CD8-positive, alpha-beta memory T cell (primary cell): ENCODE measurements around the gene APOO. TPM values are rescaled to one million over a fixed set of nuclear protein-coding genes. Genes with fewer than 3 reads are reported as not detected.
A peak's percentile ranks its signal among the peaks of the same experiment; 100 is the strongest.

Experiments used
- CTCF ChIA-PET: fragments of 350-600 bp; sonication (Branson Sonifier 250); formaldehyde crosslinking; loops from one replicate; lab custom pipeline; 2021; ENCODE audit warnings: antibody characterized with exemption; lab: Charles Lee
- POLR2A ChIA-PET: fragments of 350-600 bp; sonication (Branson Sonifier 250); formaldehyde crosslinking; loops from one replicate; lab custom pipeline; 2021; ENCODE audit warnings: antibody characterized with exemption; lab: Charles Lee
- DNase-seq, 5 donors: peaks; one replicate each; pipeline versions ENCODE4 v3.0.0 to v3.0.0-alpha.2; 2020 to 2022; ENCODE audit warnings: mixed read lengths in 1 of 5
- H3K27ac ChIP-seq: one replicate; pipeline ENCODE4 v1.7.0; 2013; ENCODE audit warnings: low read depth, mild to moderate bottlenecking, low read length, moderate library complexity
- H3K27me3 ChIP-seq: 2 replicates; pipeline ENCODE4 v1.7.0; 2013; ENCODE audit warnings: low read length, mild to moderate bottlenecking; ENCODE audit not compliant: insufficient read depth, poor library complexity, severe bottlenecking
- H3K36me3 ChIP-seq: 2 replicates; pipeline ENCODE4 v1.7.0; 2013; ENCODE audit warnings: mild to moderate bottlenecking, low read length, moderate library complexity; ENCODE audit not compliant: insufficient read depth
- H3K4me1 ChIP-seq: 2 replicates; pipeline ENCODE4 v1.7.0; 2013; ENCODE audit warnings: mild to moderate bottlenecking, low read length, moderate library complexity; ENCODE audit not compliant: insufficient read depth
- H3K4me3 ChIP-seq: 2 replicates; pipeline ENCODE4 v1.7.0; 2013; ENCODE audit warnings: mild to moderate bottlenecking, low read length
- H3K9me3 ChIP-seq: 2 replicates; pipeline ENCODE4 v1.7.0; 2013; ENCODE audit warnings: mild to moderate bottlenecking, low read length
- H3K27ac Mint-ChIP-seq, 8 donors: one replicate each; pipeline ENCODE4 v1.8.0; 2020 to 2021; ENCODE audit warnings: mixed read lengths in 8 of 8, mild to moderate bottlenecking in 6 of 8, inconsistent platforms in 3 of 8, moderate library complexity in 3 of 8
- H3K27me3 Mint-ChIP-seq, 2 donors: one replicate each; pipeline ENCODE4 v1.8.0; 2020 to 2021; ENCODE audit warnings: mixed read lengths in 2 of 2, mild to moderate bottlenecking in 1 of 2, moderate library complexity in 1 of 2
- H3K36me3 Mint-ChIP-seq, 3 donors: one replicate each; pipeline ENCODE4 v1.8.0; 2020 to 2021; ENCODE audit warnings: mixed read lengths in 3 of 3, inconsistent platforms in 1 of 3, mild to moderate bottlenecking in 1 of 3
- H3K4me1 Mint-ChIP-seq, 3 donors: one replicate each; pipeline ENCODE4 v1.8.0; 2020 to 2021; ENCODE audit warnings: mixed read lengths in 3 of 3, inconsistent platforms in 1 of 3, mild to moderate bottlenecking in 1 of 3
- H3K4me3 Mint-ChIP-seq, 7 donors: one replicate each; pipeline ENCODE4 v1.8.0; 2020 to 2021; ENCODE audit warnings: mixed read lengths in 7 of 7, mild to moderate bottlenecking in 6 of 7, moderate library complexity in 4 of 7, inconsistent platforms in 2 of 7
- H3K9me3 Mint-ChIP-seq, 5 donors: one replicate each; pipeline ENCODE4 v1.8.0; 2020 to 2022; ENCODE audit warnings: mixed read lengths in 5 of 5, mild to moderate bottlenecking in 3 of 5, moderate library complexity in 2 of 5, inconsistent platforms in 1 of 5
- polyA plus RNA-seq: library from polyadenylated mRNA; unstranded; fragments of 300-500 nt; fragmentation: Illumina TruSeq; gene quantifications from one replicate; pipeline ENCODE4 v1.2.3, GENCODE V29; 2021
- total RNA-seq, 2 experiments: library from RNA; stranded (reverse); gene quantifications; one replicate each; pipeline ENCODE4 v1.2.3, GENCODE V29; 2021

The APOO gene
- total RNA-seq (10 to 100 TPM; 38.3 to 42.6 TPM), polyA plus RNA-seq (20.0 TPM)

- Histone ChIP-seq H3K4me1 (peaks cover 10% of the 10 kb centered on the region), H3K9me3 (no peaks in the 10 kb centered on the region), H3K4me3 (peak within 1 kb of the TSS; percentile 50), H3K27ac (peak within 1 kb of the TSS; percentile 87), H3K27me3 (no peaks in the 10 kb centered on the region), H3K36me3 (no peaks in the 10 kb centered on the region)
- peaks cover 0 to 3% of the 10 kb centered on the region in 2 donors for H3K27me3 Mint-ChIP-seq
- peak; percentile 83 to 94 (median 91) for DNase-seq
- ChIA-PET POLR2A (interaction anchor here (1.5 to 3.6 kb wide), 5 partner anchors 33 to 165 kb away, joined by 3 to 18 read pairs (median 10); partner anchors contain the start of genes ACOT9, EIF2S3 and SAT1), CTCF (interaction anchor here (0.8 to 4.5 kb wide), 8 partner anchors 11 to 335 kb away, joined by 3 to 47 read pairs (median 4); partner anchors contain the start of genes EIF2S3 and SAT1)
- H3K36me3 Mint-ChIP-seq, result no peaks in the 10 kb centered on the region
- peaks cover 8 to 15% (median 10%) of the 10 kb centered on the region in 3 donors for H3K4me1 Mint-ChIP-seq
- H3K27ac Mint-ChIP-seq, result peak within 1 kb of the TSS; percentile 72 to 97 (median 92)
- H3K4me3 Mint-ChIP-seq, result peak within 1 kb of the TSS; percentile 80 to 91 (median 83)
- H3K9me3 Mint-ChIP-seq, result no peaks in the 10 kb centered on the region
These were observed at the start of gene APOO, which contains the start of gene CXorf58 for GRCh38 chrX:23907498-23908218. APOO (minus strand) TSS chrX:23907938; CDS start chrX:23907702, 236 bp downstream. CXorf58 (plus strand) TSS chrX:23908006; CDS start chrX:23910303, 2,297 bp downstream.

- ChIA-PET CTCF (interaction anchor here (1.0 kb wide), 1 partner anchor 23 kb away, joined by 4 read pairs; no protein-coding TSS in a partner anchor), POLR2A (no interaction called here)
- H3K36me3 ChIP-seq, result no peaks in the 10 kb centered on the region
- H3K4me3 ChIP-seq, result no peak overlapping the region
- H3K9me3 ChIP-seq, result no peaks in the 10 kb centered on the region
- Mint-ChIP-seq H3K4me3 (peak overlapping the region in 2 of 7 donors; percentile 37 to 40), H3K36me3 (no peaks in the 10 kb centered on the region), H3K27me3 (peaks cover 0 to 2% of the 10 kb centered on the region in 2 donors), H3K4me1 (peaks cover 21 to 35% (median 31%) of the 10 kb centered on the region in 3 donors), H3K9me3 (no peaks in the 10 kb centered on the region), H3K27ac (peak overlapping the region in 6 of 8 donors; percentile 21 to 92 (median 58))
- H3K27me3 ChIP-seq, result no peaks in the 10 kb centered on the region
- no peak for DNase-seq
- no peak overlapping the region for H3K27ac ChIP-seq
- peaks cover 16% of the 10 kb centered on the region for H3K4me1 ChIP-seq
These were observed 46.7 kb upstream of the APOO start for GRCh38 chrX:23954396-23954795.

- Mint-ChIP-seq H3K27ac (peak overlapping the region; percentile 59 to 93 (median 75)), H3K9me3 (no peaks in the 10 kb centered on the region), H3K4me1 (peaks cover 21 to 35% (median 31%) of the 10 kb centered on the region in 3 donors), H3K27me3 (peaks cover 0 to 2% of the 10 kb centered on the region in 2 donors), H3K36me3 (no peaks in the 10 kb centered on the region), H3K4me3 (peak overlapping the region; percentile 72 to 91 (median 80))
- peak overlapping the region; percentile 76 for H3K27ac ChIP-seq
- peaks cover 16% of the 10 kb centered on the region for H3K4me1 ChIP-seq
- ChIA-PET CTCF (no interaction called here), POLR2A (interaction anchor here (0.8 kb wide), 1 partner anchor 171 kb away, joined by 3 read pairs; the partner anchor contains the start of gene SAT1)
- no peaks in the 10 kb centered on the region for H3K36me3 ChIP-seq
- no peaks in the 10 kb centered on the region for H3K27me3 ChIP-seq
- no peaks in the 10 kb centered on the region for H3K9me3 ChIP-seq
- H3K4me3 ChIP-seq, result peak overlapping the region; percentile 72
- peak in 1 of 5 donors; percentile 6 for DNase-seq
These were observed 46.2 kb upstream of the APOO start for GRCh38 chrX:23953908-23954269.

GRCh38 chrX:23952984-23953907 is 45.5 kb upstream of the APOO start:
- Mint-ChIP-seq H3K9me3 (no peaks in the 10 kb centered on the region), H3K4me1 (peaks cover 21 to 40% (median 28%) of the 10 kb centered on the region in 3 donors), H3K27me3 (peaks cover 0 to 2% of the 10 kb centered on the region in 2 donors), H3K27ac (peak overlapping the region; percentile 59 to 93 (median 75)), H3K36me3 (peaks cover 0 to 2% (median 0%) of the 10 kb centered on the region in 3 donors), H3K4me3 (peak overlapping the region; percentile 72 to 91 (median 80))
- CTCF ChIA-PET, result interaction anchor here (1.1 kb wide), 1 partner anchor 101 kb away, joined by 7 read pairs; the partner anchor contains the start of gene EIF2S3
- Histone ChIP-seq H3K4me1 (peaks cover 16% of the 10 kb centered on the region), H3K36me3 (no peaks in the 10 kb centered on the region), H3K9me3 (no peaks in the 10 kb centered on the region), H3K27me3 (no peaks in the 10 kb centered on the region), H3K4me3 (peak overlapping the region; percentile 72), H3K27ac (peak overlapping the region; percentile 76)
- DNase-seq, result peak; percentile 6 to 50 (median 48)
- POLR2A ChIA-PET, result interaction anchor here (0.8 to 1.2 kb wide), 3 partner anchors 39 to 170 kb away, joined by 3 to 8 read pairs (median 3); partner anchors contain the start of genes EIF2S3 and SAT1

GRCh38 chrX:23952391-23952790 is 44.7 kb upstream of the APOO start:
- POLR2A ChIA-PET, result interaction anchor here (0.9 to 1.2 kb wide), 2 partner anchors 40 to 102 kb away, joined by 3 to 8 read pairs; partner anchors contain the start of gene EIF2S3
- H3K9me3 Mint-ChIP-seq, result no peaks in the 10 kb centered on the region
- peak overlapping the region; percentile 76 for H3K27ac ChIP-seq
- H3K4me1 ChIP-seq, result peaks cover 16% of the 10 kb centered on the region
- peak overlapping the region in 6 of 7 donors; percentile 72 to 91 (median 80) for H3K4me3 Mint-ChIP-seq
- H3K9me3 ChIP-seq, result no peaks in the 10 kb centered on the region
- CTCF ChIA-PET, result interaction anchor here (1.1 kb wide), 1 partner anchor 102 kb away, joined by 7 read pairs; the partner anchor contains the start of gene EIF2S3
- peaks cover 21 to 40% (median 28%) of the 10 kb centered on the region in 3 donors for H3K4me1 Mint-ChIP-seq
- peak overlapping the region in 4 of 8 donors; percentile 54 to 90 (median 70) for H3K27ac Mint-ChIP-seq
- H3K36me3 ChIP-seq, result no peaks in the 10 kb centered on the region
- H3K27me3 ChIP-seq, result no peaks in the 10 kb centered on the region
- H3K4me3 ChIP-seq, result peak overlapping the region; percentile 72
- peaks cover 0 to 2% of the 10 kb centered on the region in 2 donors for H3K27me3 Mint-ChIP-seq
- no peak for DNase-seq
- peaks cover 0 to 5% (median 0%) of the 10 kb centered on the region in 3 donors for H3K36me3 Mint-ChIP-seq

- H3K9me3 Mint-ChIP-seq, result no peaks in the 10 kb centered on the region
- H3K36me3 Mint-ChIP-seq, result peaks cover 5 to 10% (median 7%) of the 10 kb centered on the region in 3 donors
- Histone ChIP-seq H3K27ac (no peak overlapping the region), H3K4me1 (no peaks in the 10 kb centered on the region), H3K36me3 (no peaks in the 10 kb centered on the region), H3K4me3 (no peak overlapping the region), H3K27me3 (no peaks in the 10 kb centered on the region), H3K9me3 (no peaks in the 10 kb centered on the region)
- peaks cover 0 to 5% (median 3%) of the 10 kb centered on the region in 3 donors for H3K4me1 Mint-ChIP-seq
- ChIA-PET POLR2A (no interaction called here), CTCF (no interaction called here)
- peak overlapping the region in 2 of 8 donors; percentile 33 to 58 for H3K27ac Mint-ChIP-seq
- peaks cover 0 to 4% of the 10 kb centered on the region in 2 donors for H3K27me3 Mint-ChIP-seq
- H3K4me3 Mint-ChIP-seq, result no peak overlapping the region
- DNase-seq, result no peak
These were observed 37.5 kb upstream of the APOO start for GRCh38 chrX:23945206-23945605.

GRCh38 chrX:23944234-23944633 is 36.5 kb upstream of the APOO start:
- no peak overlapping the region for H3K4me3 ChIP-seq
- Mint-ChIP-seq H3K36me3 (peaks cover 5 to 10% (median 7%) of the 10 kb centered on the region in 3 donors), H3K9me3 (no peaks in the 10 kb centered on the region), H3K27ac (peak overlapping the region in 1 of 8 donors; percentile 26), H3K4me3 (no peak overlapping the region), H3K4me1 (peaks cover 0 to 5% (median 0%) of the 10 kb centered on the region in 3 donors), H3K27me3 (peaks cover 0 to 2% of the 10 kb centered on the region in 2 donors)
- CTCF ChIA-PET, result no interaction called here
- H3K4me1 ChIP-seq, result no peaks in the 10 kb centered on the region
- H3K9me3 ChIP-seq, result no peaks in the 10 kb centered on the region
- no peak for DNase-seq
- POLR2A ChIA-PET, result no interaction called here
- H3K27ac ChIP-seq, result no peak overlapping the region
- no peaks in the 10 kb centered on the region for H3K27me3 ChIP-seq
- H3K36me3 ChIP-seq, result no peaks in the 10 kb centered on the region
